ENCODE results near the gene CPAMD8.

GRCh38 chr19:16917401-16917800 lies 109.2 kb downstream of the CPAMD8 start:
- TF ChIP-seq POLR2A (IDR thresholded peaks at IDR 0.05) = no peak
- no peak for TF ChIP-seq CTCF (IDR thresholded peaks at IDR 0.05)

Data from right lobe of liver (tissue), 4 donors.